ENCODE data around the gene UBE2Q1. TPM values are rescaled to one million over a fixed set of nuclear protein-coding genes. Genes with fewer than 3 reads are reported as not detected.

Gene UBE2Q1
- total and polyA plus RNA-seq, 2 of the 8 experiments (the other 6 are each of a cell fraction or from before 2014, with no cell fraction given), result 13.2 to 95.8 TPM

DNA sequence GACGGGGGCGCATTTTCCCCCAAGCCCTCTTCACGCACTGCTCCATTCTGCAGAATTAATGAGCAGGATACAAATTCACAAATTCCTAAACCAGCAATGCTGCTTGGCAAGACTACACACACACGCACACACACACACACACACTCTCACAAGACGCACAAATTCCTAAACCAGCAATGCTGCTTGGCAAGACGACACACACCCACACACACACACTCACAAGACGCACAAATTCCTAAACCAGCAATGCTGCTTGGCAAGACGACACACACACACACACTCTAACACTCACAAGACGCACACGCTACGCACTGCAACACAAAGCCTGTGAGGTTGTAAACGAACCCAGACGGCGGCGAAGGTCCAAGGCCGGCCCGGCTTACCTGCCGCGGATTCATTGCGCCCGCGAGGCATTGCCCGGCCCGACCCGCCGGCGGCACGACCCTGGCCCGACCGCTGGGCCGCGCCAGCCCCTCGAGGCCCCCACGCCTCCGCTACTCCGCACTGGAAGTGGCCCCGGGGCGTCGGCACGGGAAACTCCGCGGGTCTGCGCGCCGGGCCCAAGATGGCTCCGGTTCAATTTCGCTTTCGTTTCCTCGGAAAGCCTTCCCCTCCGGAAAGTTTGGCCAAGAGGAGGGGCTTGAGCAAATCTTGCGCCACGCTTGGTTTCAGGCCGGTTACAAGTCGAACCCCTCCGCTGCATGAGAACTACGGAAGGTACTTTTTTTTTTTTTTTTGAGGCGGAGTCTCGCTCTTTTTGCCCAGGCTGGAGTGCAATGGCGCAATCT is 49.3 kb upstream of the UBE2Q1 start, which contains the start of gene ADAR (continued):
- TF ChIP-seq, protein P1, sequence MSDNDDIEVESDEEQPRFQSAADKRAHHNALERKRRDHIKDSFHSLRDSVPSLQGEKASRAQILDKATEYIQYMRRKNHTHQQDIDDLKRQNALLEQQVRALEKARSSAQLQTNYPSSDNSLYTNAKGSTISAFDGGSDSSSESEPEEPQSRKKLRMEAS (IDR thresholded peaks at IDR 0.05), result peak; percentile 60; the same call in 1 of the 2 replicates
- TF ChIP-seq POLR2AphosphoS5 (IDR thresholded peaks at IDR 0.05; ENCODE audit: low read depth, low read length), result peak; percentile 92
- 0 out of 2 replicates have a peak, but pooled peaks have one; percentile 38 for TF ChIP-seq SP1 (IDR thresholded peaks at IDR 0.05; ENCODE audit: low read depth, low read length)
- TF ChIP-seq TBP (IDR thresholded peaks at IDR 0.05; ENCODE audit: low read depth, low read length), result peak; percentile 29
- peak; percentile 42 to 76; a peak in 2 of 4 replicates for TF ChIP-seq SIN3A (conservative IDR thresholded peaks at IDR 0.05 in 1 of 2, IDR thresholded peaks at IDR 0.05 in 1 of 2; ENCODE audit: low read depth in 1 of 2, low read length in 2 of 2)
- TF ChIP-seq CBX5 (IDR thresholded peaks at IDR 0.05; ENCODE audit: low read depth, low read length), result no peak
- peak; percentile 47 for TF ChIP-seq TAF7 (optimal IDR thresholded peaks at IDR 0.05; ENCODE audit: borderline replicate concordance, low read depth, low read length)
- peak; percentile 8 for TF ChIP-seq CHD7 (IDR thresholded peaks at IDR 0.05; ENCODE audit: insufficient replicate concordance, low read length)
- TF ChIP-seq YY1 (IDR thresholded peaks at IDR 0.05; ENCODE audit: low read depth, low read length), result peak; percentile 79
- TF ChIP-seq CEBPB (IDR thresholded peaks at IDR 0.05; ENCODE audit: low read depth, low read length), result peak; percentile 26; the same call in 1 of the 2 replicates

Data from H1 (cell line).